Tibial nerve (tissue), 4 donors: ENCODE data around the gene STMN3.
"Not testable (repeated sequence)": the region's sequence is repeated elsewhere in the genome, so short reads cannot be mapped to it uniquely, and the experiment has no call there.

Experiments used
- EP300 ChIP-seq, 2 donors: sonication (generic); formaldehyde crosslinking; IDR thresholded peaks; one replicate each; pipeline ENCODE4 v1.6.1; 2017; ENCODE audit warnings: antibody characterized with exemption in 2 of 2, mild to moderate bottlenecking in 1 of 2
- TF ChIP-seq, protein P1 (sequence below), 5 experiments: fragments of 200-600 bp in 3 of 5; fragments of 450-650 bp in 2 of 5; sonication (generic) in 3 of 5; IDR thresholded peaks; one replicate each; pipeline ENCODE4 v1.5.1; 2016 to 2019; ENCODE audit warnings: antibody characterized with exemption in 5 of 5, mild to moderate bottlenecking in 3 of 5, moderate library complexity in 2 of 5

DNA sequence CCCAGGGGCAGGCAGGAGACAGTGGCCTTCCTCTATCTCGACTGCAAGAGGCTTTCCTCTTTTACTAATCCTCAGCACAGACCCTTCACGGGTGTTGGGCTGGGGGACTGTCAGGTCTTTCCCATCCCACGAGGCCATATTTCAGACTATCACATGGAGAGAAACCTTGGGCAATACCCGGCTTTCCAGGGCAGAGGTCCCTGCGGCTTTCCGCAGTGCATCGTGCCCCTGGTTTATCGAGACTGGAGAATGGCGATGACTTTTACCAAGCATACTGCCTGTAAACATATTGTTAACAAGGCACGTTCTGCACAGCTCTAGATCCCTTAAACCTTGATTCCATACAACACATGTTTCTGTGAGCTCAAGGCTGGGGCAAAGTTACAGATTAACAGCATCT lies 7.0 kb upstream of the STMN3 start:
- not testable (repeated sequence) for TF ChIP-seq EP300 (IDR thresholded peaks at IDR 0.05)
- TF ChIP-seq, protein P1, sequence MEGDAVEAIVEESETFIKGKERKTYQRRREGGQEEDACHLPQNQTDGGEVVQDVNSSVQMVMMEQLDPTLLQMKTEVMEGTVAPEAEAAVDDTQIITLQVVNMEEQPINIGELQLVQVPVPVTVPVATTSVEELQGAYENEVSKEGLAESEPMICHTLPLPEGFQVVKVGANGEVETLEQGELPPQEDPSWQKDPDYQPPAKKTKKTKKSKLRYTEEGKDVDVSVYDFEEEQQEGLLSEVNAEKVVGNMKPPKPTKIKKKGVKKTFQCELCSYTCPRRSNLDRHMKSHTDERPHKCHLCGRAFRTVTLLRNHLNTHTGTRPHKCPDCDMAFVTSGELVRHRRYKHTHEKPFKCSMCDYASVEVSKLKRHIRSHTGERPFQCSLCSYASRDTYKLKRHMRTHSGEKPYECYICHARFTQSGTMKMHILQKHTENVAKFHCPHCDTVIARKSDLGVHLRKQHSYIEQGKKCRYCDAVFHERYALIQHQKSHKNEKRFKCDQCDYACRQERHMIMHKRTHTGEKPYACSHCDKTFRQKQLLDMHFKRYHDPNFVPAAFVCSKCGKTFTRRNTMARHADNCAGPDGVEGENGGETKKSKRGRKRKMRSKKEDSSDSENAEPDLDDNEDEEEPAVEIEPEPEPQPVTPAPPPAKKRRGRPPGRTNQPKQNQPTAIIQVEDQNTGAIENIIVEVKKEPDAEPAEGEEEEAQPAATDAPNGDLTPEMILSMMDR (IDR thresholded peaks at IDR 0.05) = not testable (repeated sequence)
